ENCODE data around the gene SYNPR. TPM values are rescaled to one million over a fixed set of nuclear protein-coding genes. Genes with fewer than 3 reads are reported as not detected.

The SYNPR gene
- total RNA-seq, 3 donors from 2014 or later = not detected

DNA sequence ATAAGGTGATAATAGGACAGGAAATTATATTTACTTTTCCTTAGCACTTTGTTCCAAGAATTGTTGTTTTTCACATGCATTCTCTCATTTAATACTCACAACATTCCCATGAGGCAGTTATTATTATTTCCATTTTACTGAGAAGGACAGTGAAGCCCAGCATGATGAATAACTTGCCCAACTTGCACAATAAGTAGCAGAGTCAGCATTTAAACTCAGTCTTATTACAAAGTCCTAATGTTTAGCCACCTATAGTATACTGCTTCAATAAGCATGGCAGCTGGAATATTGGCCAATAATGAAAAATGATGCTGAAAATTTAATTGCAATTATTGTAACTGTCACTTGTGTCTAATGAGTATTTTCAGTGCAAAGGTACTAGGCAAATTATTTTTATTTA, 45.7 kb downstream of the SYNPR start:
- DNase-seq (ENCODE audit: low spot score in 2 of 2) = no peak
- no peaks in the 10 kb centered on the region for H3K9me3 ChIP-seq
- H3K27me3 ChIP-seq = no peaks in the 10 kb centered on the region
- no peak overlapping the region for H3K4me3 ChIP-seq
- H3K36me3 ChIP-seq = no peaks in the 10 kb centered on the region
- no peaks in the 10 kb centered on the region for H3K4me1 ChIP-seq
- intact Hi-C loops (cut with DNase I; ENCODE audit: low total_unique reads) = no loop called here
- TF ChIP-seq POLR2AphosphoS5 (IDR thresholded peaks at IDR 0.05) (no peak), POLR2A (IDR thresholded peaks at IDR 0.05) (no peak)
- TF ChIP-seq, protein P1, sequence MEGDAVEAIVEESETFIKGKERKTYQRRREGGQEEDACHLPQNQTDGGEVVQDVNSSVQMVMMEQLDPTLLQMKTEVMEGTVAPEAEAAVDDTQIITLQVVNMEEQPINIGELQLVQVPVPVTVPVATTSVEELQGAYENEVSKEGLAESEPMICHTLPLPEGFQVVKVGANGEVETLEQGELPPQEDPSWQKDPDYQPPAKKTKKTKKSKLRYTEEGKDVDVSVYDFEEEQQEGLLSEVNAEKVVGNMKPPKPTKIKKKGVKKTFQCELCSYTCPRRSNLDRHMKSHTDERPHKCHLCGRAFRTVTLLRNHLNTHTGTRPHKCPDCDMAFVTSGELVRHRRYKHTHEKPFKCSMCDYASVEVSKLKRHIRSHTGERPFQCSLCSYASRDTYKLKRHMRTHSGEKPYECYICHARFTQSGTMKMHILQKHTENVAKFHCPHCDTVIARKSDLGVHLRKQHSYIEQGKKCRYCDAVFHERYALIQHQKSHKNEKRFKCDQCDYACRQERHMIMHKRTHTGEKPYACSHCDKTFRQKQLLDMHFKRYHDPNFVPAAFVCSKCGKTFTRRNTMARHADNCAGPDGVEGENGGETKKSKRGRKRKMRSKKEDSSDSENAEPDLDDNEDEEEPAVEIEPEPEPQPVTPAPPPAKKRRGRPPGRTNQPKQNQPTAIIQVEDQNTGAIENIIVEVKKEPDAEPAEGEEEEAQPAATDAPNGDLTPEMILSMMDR (IDR thresholded peaks at IDR 0.05) = no peak
- H3K27ac ChIP-seq = no peak overlapping the region

DNA sequence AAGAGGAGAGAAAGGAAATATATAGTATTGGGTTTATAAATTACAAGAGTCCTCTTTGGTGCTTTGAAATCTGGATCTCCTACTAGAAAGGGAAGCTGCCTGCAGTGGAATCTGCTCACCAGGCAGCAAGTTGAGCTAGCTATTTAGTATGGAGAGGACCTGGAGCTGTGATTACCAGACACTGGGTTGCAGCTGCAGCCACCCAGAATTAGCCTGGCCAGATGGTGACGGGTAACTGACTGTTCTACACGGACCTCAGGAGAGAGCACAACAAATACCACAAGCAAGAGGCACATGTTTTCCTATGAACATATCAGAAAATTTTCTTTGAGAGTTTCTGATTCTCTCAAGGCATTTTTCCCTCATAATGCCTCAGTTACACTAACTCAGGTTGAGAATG, 46.5 kb downstream of the SYNPR start:
- TF ChIP-seq POLR2AphosphoS5 (IDR thresholded peaks at IDR 0.05) (no peak), POLR2A (IDR thresholded peaks at IDR 0.05) (no peak)
- TF ChIP-seq, protein P1 (IDR thresholded peaks at IDR 0.05) = no peak
- intact Hi-C loops (cut with DNase I; ENCODE audit: low total_unique reads) = no loop called here
- no peaks in the 10 kb centered on the region for H3K4me1 ChIP-seq
- no peak for DNase-seq (ENCODE audit: low spot score in 2 of 2)
- no peaks in the 10 kb centered on the region for H3K27me3 ChIP-seq
- H3K9me3 ChIP-seq = no peaks in the 10 kb centered on the region
- no peak overlapping the region for H3K27ac ChIP-seq
- no peak overlapping the region for H3K4me3 ChIP-seq
- H3K36me3 ChIP-seq = no peaks in the 10 kb centered on the region

DNA sequence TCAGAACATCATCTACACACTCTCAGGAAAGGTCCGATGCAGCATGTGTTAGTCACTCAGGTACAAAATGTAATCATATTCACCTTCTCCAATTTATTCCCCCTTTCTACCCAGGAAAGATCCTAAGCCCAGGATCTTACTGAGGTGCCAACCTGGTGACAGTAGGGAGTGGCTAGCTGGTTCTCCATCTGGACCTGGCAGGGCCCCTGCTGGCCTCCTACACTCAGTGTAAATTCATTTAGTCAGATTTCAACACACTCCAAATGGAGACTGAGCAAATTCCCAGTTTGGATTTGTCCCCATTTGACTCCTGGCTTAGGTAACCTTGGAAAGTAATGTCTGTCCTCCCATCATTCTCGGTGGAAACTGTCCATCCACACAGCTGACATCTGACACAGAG, 47.3 kb downstream of the SYNPR start:
- no peak overlapping the region for H3K27ac ChIP-seq
- intact Hi-C loops (cut with DNase I; ENCODE audit: low total_unique reads) = no loop called here
- no peaks in the 10 kb centered on the region for H3K4me1 ChIP-seq
- no peaks in the 10 kb centered on the region for H3K27me3 ChIP-seq
- TF ChIP-seq POLR2A (IDR thresholded peaks at IDR 0.05) (no peak), POLR2AphosphoS5 (IDR thresholded peaks at IDR 0.05) (no peak)
- TF ChIP-seq, protein P1 (IDR thresholded peaks at IDR 0.05) = no peak
- no peak for DNase-seq (ENCODE audit: low spot score in 2 of 2)
- H3K4me3 ChIP-seq = no peak overlapping the region
- no peaks in the 10 kb centered on the region for H3K9me3 ChIP-seq
- H3K36me3 ChIP-seq = no peaks in the 10 kb centered on the region

DNA sequence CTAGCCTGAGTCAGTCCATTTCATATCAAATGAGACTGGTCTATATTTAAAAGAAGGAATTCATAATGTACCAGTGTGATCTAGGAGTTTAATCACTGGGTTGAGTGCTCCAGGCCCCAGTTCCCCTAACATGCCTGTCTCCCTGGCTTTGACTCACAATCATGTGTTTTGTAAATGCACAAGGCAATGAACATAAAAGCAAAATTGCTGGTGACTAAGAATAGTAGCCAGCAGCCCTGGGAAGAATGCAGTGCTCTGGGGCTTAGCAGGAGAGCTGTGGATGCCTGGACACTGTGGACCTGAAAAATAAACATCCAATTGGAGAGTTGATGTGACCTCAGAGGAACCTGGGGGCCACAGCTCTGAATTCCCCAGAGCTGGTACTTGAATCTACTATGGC, 50.3 kb downstream of the SYNPR start:
- intact Hi-C loops (cut with DNase I; ENCODE audit: low total_unique reads) = no loop called here
- TF ChIP-seq POLR2A (IDR thresholded peaks at IDR 0.05) = no peak
- no peak for TF ChIP-seq POLR2AphosphoS5 (IDR thresholded peaks at IDR 0.05)
- TF ChIP-seq, protein P1 (IDR thresholded peaks at IDR 0.05) = no peak
- no peak for DNase-seq (ENCODE audit: low spot score in 2 of 2)
- H3K27ac ChIP-seq = no peak overlapping the region
- H3K4me1 ChIP-seq = no peaks in the 10 kb centered on the region
- no peaks in the 10 kb centered on the region for H3K9me3 ChIP-seq
- H3K27me3 ChIP-seq = no peaks in the 10 kb centered on the region
- no peak overlapping the region for H3K4me3 ChIP-seq
- no peaks in the 10 kb centered on the region for H3K36me3 ChIP-seq

DNA sequence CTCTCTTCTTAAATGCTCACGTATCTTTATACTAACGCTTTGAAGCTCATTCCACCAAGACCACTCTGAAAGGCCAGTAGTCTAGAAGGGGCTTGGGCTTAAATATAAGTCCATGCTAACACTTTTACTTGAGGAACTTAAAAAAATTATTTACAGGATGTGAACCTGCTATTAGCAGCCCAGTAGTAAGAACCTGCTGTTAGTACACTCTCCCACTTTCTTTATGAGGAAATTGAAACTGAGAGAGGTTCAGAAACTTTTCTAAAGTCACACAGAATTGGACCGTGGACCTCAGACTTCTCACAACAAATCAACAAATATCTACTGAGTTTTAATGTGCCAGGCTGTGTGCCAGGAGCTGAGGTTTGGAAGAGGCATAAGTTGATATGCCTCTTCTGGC, 53.4 kb downstream of the SYNPR start:
- intact Hi-C loops (cut with DNase I; ENCODE audit: low total_unique reads) = no loop called here
- no peaks in the 10 kb centered on the region for H3K27me3 ChIP-seq
- TF ChIP-seq, protein P1 (IDR thresholded peaks at IDR 0.05) = no peak
- no peak for TF ChIP-seq POLR2A (IDR thresholded peaks at IDR 0.05)
- TF ChIP-seq POLR2AphosphoS5 (IDR thresholded peaks at IDR 0.05) = no peak
- no peaks in the 10 kb centered on the region for H3K4me1 ChIP-seq
- no peaks in the 10 kb centered on the region for H3K9me3 ChIP-seq
- DNase-seq (ENCODE audit: low spot score in 2 of 2) = no peak
- no peaks in the 10 kb centered on the region for H3K36me3 ChIP-seq
- H3K27ac ChIP-seq = no peak overlapping the region
- H3K4me3 ChIP-seq = no peak overlapping the region
